CD4-positive, alpha-beta T cell treated with Interleukin-1 beta for 1 hour (primary cell): ENCODE measurements around the gene DNM3.

Source experiments
- DNase-seq, 2 donors: peaks; one replicate each; pipeline ENCODE4 v3.0.0-alpha.2; 2020 to 2022

The DNM3 gene

DNA sequence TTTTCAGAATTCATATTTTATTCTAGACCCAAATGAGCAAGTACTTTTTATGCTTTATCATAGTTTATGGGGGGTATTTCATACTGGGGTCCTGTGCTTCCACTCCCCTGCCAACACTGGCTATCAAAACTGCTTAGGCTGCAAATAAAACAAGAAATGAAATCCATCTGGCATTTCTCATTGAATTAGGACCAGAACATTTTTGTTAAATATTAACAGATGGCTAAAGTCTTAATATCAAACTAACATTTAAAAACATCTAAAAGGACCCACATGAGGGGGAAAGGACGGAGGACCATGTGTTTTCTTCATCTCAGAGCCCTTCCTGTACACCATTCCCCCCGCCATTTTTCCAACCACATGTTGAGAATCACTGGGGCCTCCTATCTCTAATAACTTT is 411.7 kb downstream of the DNM3 start:
- DNase-seq: no peak

DNA sequence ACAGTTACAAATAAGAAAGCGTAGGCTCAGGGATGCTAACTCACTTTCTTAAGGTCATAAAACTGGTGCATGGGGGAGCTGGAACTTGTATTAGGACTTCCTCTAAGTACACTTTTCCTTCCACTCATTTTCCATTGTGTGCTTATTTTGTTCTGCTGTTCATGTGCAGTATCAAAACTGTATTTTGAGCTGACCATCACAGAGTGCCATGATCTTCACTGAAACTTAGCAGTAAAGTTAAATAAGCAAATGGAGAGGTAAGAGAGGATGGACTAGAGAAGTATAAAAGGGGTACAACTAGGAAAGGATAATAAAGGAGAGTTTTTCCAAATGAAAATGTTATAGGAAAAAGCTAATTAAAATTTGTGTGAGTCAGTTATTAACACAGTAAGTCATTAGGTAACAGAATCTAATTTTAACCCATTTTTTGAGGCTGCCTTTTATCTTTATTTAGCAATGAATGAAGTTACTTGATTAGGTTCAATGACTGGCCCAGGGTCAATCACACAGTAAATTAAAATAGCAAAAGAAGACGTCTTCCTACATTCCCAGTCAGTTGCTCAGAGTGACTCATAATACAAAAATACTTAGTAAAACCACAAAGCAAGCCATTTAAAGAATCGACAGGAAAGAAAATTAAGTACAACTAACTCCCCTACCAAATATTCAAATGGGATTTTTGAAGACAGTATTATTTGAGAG is 413.4 kb downstream of the DNM3 start:
- DNase-seq: no peak

DNA sequence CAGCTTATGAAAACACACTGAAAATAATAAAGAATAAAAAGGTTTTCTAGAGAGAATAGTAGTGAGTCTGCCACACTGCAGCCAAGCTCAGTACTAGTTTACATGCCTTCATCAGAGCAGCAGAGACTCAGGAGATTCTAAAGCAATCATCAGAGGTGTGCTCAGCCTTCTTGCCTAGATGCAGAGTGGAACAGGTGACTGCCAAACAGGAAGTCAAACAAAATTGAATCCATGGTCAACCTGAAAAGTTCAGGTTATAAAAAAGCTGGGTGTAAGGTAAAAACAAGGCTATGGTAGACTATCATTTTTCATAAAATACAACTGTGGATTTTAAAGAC is 413.9 kb downstream of the DNM3 start:
- DNase-seq: no peak

DNA sequence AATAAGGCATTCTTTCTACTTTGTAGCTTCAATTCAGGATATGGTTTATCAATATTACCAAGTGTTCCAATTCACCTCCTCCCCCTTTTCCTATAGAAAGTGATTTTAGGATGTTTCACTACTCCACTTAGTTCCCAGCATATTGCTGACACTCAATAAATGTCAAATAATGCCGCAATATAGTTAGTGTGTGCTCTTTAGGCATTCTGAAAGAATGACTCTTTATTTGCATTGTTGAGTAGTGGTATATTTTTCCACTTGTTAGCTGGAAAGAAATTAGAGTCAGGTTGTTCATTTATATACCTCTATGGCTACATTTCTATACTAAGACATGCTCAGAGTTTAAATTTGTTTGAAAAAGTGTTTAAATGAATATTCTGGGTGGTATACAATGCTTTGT is 424.6 kb downstream of the DNM3 start:
- DNase-seq: no peak

DNA sequence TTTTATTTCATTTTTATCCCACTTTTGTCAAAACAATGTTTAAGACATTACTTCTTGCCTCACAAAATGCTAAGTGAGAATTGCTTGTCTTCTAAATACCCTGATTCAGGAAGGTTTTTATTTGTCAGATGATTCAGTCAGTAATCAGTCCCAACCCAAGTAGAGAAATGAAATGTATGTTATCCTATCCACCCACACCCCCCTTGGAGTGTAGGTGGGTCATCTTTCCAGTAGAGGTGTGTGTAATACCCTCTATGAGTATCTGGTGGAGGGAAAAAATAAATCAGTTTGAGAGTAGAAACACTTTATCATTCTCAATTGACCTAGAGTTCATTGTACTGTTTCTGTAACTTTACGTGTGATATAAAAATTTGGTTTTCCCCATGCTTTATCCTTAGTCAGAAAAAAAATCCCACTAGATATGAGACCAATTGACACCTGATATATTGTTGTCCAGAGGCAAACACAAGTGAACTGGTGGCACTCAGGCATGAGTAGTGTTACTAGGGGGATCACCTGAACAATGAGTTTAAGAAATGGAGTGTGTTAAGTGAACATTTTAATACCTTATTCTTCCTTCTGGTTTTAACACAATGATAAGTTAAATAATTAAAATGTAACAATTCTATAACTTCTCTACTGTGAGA is 425.4 kb downstream of the DNM3 start:
- DNase-seq: no peak

DNA sequence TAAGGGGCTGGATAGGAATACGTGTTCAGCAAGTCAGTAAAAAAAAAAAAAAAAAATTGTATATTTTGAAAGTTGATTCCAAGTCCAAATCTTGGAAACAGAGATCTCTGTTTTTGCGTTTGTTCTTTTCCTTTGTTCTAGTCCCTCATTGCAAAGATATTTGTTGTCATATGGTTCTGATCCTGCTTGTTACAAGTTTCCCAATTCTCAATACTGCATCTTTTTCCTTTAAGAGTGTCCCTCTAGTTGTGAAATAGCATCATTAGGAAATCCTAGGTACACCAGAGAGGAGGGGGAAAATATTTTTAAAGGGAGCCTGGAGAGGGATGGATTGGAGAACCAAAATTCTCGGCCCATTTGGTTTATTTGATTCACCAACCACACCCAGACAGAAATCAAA is 426.9 kb downstream of the DNM3 start:
- DNase-seq: no peak

DNA sequence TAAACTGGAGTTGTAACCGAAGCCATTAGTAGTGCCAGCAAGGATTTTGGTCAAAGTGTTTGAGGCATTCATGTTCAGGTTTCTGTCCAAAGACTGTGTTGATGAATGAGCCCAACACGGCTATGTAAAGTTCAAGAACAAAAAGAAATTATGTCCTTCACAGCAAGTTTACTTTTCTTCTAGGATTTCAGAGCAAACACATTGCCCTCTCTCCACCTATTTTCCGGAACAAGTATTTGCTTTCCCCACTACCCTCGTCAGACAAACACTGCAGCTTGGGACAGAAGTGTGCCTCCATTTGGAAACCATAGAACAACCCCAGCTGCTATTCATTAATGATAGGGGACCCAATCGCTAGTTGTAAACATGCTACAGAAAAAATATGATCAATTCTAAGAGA is 427.8 kb downstream of the DNM3 start:
- no peak for DNase-seq

DNA sequence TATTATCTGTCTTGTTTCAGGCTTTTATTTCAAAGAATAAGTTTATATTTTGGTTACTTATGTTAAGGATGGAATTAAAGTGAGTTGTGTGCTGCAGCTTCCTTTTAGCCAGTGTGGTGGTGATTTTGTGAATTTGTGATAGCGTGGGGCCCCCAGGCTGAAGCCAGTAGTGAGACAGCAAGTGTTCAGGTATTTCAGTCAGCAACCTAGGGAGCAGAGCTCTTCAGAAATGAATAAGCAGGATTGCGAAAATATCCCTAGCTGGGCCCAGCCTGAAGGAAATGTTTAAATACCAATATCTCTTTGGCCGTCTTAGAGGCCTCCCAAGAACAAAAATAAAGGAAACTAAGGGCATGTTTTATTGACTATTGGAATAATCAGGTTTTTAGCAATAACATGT is 428.3 kb downstream of the DNM3 start:
- DNase-seq: no peak

DNA sequence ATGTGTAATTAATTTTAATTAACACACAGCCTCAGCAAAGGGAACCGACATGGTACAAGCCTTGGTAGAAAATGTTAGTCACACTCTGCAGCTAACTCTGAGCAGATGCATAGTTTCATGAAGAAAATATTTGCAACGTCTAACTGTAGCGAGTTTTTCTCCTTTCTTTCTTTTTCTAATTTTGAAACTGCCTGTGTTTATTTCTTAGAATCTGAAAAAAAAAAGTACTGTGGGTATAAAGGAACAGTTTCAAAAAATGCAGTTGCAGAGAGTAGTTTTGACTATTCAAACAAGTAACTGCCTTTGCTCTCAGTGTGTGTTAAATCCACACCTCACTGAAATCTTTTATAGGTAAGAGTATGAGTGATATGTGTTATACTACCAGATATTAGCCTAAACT is 429.3 kb downstream of the DNM3 start:
- no peak for DNase-seq

DNA sequence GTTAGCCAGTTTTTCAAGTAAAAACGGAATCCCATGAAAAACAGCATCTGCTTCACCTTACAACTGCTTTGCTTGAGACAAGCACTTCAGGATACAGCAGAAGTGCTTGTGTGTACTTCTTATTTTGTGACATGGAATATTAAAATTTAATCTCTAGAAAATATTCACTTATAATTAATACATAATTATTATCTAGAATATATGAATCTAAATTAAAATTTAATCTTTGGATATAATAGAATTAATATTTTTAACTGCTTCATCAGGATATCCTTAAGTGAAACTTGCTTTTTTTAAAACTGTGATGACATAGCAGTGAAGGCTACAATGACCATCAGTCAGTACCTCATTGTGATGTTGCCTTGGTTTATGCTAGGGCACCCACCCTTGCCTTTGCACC is 430.8 kb downstream of the DNM3 start:
- no peak for DNase-seq

DNA sequence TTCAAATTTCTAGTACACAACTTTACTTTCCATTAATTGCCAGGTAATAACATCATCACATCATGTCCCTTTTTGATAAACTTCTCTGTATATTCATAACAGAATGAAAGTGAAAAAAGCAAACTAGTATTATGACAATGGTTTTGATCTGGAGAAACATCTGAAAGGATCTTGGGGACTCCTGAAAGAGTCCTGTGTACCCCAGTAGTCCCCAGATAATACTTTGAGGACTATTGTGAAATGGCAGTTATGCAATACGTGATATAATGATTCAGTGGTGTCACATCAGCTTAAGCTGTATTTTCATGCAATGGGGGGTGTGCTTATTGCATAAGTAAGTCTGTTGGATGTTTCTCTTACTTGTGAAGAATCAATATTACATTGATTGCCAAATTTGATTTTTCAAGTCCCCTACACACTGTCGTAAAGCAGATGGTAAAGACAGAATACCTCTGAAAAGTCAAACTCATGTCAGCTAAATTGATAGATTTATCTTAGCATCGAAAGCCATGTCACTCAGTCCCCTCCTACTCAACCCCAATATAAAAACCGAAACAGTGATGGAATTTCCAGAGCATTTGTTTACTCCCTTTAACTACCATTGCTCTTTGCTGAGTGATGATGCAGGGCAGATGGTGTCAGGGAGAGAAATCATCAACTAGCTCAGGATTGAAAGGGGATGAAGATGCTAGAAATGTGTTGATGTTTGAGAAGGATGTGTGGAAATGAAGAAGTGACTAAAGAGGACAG is 432.5 kb downstream of the DNM3 start:
- DNase-seq: no peak

DNA sequence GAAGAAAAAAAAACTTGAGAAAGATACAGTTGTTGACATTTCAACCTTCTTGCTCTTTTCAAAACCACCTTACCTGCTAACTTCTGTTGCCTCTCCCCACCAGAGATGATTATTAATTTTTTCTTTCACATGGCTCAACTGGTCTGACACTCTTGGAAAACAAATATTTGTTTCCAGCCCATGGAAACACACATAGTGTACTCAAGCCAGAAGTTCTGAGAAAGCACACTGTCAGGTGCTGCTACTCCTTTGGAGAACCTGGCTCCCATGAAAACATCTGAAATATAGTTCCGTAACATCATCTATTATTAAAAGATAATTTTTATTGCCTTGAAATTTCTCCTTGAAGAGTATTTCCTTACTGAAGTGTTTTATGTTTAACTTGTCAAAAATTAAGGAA is 434.2 kb downstream of the DNM3 start:
- DNase-seq: no peak

DNA sequence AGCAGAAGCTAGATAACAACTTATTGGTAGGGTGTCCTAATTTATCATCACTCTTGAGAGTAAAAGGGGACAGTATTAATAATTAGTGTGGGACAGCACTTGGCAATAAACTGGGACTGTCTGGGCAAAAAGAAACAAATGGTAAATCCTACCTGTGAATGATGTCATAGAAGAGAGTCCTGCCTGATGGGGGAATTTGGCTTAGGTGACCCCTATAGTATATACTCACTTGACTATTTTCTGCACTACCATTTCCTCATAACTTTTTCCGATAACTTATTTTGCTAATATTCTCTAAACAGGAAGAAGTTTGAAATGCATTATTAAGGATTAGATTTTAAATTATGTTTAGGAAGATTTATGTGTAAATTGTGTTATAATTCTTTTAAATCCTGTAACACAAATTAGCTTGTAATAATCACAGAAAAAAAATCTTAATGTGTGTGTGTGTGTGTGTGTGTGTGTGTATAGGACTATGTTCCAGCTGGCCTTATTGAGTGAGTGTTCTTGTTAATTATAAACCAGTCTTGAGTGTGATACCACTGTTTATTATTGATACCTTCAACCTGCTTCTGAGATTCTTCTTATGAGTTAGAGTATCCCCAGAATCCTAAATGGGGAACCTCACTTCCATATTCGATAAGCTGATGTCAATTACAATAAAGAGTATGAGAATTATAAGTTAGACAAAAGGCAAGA is 435.0 kb downstream of the DNM3 start:
- DNase-seq: no peak

DNA sequence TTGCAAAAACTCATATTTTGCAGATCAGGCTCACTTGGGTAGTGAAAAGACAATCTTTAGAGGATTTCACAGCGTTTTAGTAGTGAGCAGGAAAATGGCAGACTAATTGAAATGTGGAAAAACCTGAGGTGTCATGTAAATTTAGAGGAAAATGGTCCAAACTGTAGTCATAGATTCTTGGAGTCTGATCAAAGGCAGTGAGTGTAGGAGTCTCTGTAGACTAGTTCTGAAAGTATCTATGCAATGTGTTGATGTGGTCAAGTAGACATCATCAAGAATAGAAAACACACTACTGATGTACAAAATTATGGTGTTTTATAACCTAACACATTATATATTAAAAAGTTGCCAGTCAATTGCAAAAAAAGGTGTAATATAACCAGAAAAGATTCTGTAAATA is 436.0 kb downstream of the DNM3 start:
- no peak for DNase-seq

DNA sequence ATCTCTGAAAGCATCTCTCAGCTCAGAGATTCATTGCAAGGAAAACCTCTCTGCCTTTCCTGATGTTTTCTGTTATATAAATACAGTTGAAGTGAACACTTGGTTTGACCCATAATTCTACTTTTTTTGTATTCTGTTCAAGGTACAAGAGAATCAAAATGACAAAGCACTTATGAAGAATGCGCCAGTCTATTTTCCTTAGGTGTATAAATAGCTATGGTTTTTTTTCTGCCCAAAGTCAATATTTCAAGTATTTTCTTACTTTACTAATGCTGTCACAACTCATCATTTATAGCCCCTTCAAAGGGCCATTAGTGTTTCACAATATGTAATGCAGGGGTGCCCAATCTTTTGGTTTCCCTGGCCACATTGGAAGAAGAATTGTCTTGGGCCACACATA is 436.7 kb downstream of the DNM3 start:
- DNase-seq: no peak

DNA sequence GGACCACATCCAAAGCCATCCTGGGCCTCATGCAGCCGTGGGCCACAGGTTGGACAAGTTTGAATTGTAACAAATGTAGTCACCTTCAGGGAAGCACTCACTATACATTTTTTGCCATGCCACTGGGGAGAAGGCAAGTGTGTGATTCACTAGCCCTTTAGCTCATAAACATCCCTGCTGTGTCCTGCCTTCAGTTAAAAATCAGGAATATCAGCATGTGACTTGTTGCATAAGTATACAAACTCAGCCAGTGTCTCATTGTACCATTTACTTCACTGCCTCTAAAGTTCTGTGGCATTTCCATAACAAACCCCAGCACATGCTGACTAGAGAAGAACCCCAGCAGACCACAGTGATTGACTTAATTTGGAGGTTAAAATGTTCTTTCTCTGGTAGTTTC is 437.2 kb downstream of the DNM3 start:
- no peak for DNase-seq

DNA sequence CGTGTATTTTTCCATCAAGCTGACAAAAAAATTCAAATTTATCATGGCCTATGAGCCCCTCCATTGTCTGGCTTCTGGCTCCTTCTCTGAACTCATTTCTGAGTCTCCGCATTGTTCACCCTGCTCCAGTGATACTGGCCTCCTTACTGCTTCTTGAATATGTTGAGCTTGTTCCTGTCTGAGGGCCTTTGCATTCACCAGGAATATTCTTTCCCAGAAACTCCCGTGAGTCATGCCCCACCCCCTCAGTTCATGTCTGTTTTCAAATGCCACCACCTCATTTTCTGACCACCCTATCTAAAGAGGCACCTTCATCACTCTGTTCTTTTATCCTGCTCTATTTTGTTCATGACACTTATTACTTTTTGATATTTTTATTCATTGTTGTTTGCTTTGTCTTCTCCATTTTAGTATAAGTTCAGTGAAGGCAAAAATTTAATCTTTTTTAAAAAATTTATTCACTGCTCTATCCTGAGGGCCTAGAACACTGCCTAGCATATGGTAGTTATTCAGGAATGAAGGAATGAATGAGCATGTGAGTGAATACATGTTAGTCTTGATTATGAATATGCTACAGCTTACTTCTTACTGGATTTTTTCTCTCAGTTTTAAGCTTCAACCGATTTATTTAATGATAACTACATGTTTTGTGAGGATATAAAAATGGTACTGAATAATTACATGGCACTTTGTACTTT is 438.8 kb downstream of the DNM3 start:
- no peak for DNase-seq

DNA sequence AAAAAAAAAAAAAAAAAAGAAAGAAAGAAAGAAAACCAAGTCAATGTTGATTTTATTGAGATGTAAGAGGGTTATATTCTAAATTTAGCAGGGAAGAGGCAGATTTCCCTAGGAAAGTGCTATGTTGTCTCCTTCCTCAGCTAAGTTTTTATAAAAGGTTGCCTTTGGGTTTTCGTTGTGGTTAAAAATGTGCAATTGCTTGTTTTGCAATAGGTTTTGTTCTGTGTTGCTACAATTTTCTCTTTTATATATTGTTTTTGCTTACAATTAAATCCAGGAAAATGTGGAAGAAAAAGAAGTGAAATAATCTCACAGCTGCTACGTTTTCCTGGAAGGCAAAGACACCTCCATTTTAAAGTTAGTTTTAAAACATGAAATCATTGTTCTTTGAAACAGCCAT is 442.5 kb downstream of the DNM3 start:
- no peak for DNase-seq

DNA sequence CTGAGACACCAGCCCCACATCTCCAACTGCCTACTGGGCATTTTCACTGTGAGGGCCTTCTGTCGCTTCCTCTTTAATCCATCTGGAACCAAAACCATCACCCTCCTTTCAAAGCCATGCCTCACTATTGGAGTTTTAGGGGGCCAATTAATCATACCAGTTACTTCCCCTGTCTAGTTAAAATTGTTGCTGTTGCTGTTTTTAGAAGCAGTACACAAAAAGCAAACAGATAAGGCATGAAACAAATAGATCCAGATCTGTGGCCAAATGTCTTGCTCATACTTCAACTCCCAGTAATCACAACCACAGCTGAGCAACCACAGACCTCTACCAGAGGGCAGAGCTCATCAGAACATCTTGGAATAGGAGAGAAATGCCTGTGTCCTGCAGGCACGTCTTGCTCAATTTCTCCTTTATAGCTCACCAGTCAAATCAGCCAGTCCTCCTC is 445.4 kb downstream of the DNM3 start:
- no peak for DNase-seq

DNA sequence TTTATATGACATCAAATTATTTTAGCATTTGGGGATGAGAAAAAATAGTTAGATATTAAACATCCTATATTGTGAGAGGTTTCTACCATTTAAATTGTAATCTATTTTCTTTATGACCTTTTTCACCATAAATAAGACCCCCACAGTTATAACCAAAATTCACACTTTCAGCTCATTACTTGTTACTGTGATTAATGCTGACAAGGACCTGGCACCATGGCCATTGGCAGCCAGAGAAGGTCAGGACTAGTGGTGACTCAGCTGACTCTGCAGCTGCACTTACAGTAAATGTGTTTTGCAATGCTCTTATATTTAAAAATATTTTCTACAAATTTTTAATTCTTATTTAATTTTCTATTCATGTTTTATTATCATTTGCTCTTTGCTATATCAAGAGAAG is 445.9 kb downstream of the DNM3 start:
- no peak for DNase-seq

DNA sequence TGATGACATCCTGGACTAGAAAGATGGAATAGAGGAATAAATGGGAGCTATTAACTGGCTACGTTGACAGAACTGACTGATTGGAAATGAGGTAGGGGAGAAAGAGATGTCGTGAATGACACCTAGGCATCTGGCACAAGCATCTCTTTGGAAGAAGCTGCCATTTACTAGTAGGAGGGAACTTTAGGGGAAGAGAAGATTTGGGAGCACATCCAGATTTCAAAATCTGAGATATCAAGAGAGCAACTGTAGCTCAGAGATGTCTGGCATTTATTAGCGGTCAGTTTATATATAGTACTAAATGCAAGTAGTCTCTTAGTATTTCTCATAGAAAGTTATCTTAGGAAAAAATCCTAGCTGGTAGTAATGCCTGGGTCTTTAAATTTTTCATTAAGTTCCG is 447.3 kb downstream of the DNM3 start:
- no peak for DNase-seq

DNA sequence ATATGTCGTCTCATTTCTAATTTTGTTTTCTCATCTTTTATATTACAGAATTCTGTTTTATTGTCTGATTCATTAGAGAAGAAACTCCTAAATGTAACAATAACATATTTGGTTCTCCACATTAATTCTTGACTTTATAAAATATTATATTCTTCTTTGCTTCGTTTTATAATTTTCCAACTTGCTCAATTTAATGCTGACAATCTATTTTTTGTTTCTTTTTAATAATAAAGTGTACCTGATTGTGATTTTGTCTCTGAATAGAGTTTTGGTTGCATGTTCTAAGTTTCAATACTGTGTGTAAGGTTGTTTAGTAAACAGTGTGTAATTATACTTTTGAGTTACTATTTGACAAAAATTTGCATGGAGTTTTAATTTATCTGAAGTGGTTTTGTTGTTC is 448.1 kb downstream of the DNM3 start:
- DNase-seq: no peak

DNA sequence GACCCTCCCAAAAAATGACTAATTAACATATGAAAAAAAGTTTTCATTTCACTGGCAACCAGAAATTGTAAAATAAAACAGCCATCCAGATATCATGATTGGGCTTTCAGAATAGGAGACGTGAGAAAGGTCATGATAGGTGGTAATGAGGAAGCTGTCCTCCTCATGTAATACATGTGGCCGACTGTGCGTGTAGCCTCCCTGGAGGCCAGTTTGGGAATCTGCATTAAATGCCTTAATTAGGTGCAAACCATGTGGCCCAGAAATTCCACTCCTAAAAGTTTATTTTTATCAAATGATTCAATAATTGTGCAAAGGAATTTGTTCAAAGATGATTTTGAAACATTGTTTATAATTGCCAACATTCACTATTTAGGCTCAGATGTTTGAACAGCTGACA is 451.5 kb downstream of the DNM3 start:
- no peak for DNase-seq
